GM08714 (cell line): ENCODE results near the gene BTN3A1.
"Not testable (repeated sequence)": the region's sequence is repeated elsewhere in the genome, so short reads cannot be mapped to it uniquely, and the experiment has no call there.

ENCODE experiments used
- H3K4me3 ChIP-seq: fragments of 200-500 bp; sonication (Bioruptor generic); 2 replicates; pipeline ENCODE4 v1.5.1; 2014; ENCODE audit warnings: mild to moderate bottlenecking, low read length, inconsistent platforms
- ZNF274 ChIP-seq: IDR thresholded peaks from 2 replicates; pipeline ENCODE4 v1.6.1; 2012; ENCODE audit warnings: mild to moderate bottlenecking, low read depth, low read length

BTN3A1 gene

DNA sequence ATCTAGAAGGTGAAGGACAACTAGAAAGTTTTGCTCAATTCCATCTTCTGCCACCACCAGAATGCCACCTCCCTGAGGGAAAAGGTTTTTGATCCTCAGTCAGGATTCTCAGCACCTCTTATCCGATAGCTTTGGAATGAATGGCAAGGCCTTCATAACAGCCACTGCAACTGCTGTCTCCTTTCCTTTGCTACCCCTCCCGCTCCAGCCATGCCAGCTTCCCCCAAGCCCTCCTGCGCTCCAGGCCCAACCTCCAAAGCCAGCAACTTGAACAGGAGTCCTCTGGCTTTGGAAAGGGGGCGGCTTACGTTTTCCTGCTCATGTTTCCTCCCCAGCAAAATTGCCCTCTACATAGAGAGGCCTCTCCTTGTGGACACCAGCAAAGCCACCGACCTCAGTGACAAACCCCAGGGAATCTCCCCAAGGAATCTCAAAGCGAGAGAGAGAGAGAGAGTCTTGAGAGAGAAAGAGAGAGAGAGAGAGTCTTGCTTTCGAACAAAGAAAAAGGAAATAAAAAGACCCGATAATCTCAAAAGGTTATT, 55.3 kb downstream of the BTN3A1 start:
- H3K4me3 ChIP-seq: peak overlapping the region; percentile 25; the same call in 1 of the 2 replicates
- no peak for TF ChIP-seq ZNF274

DNA sequence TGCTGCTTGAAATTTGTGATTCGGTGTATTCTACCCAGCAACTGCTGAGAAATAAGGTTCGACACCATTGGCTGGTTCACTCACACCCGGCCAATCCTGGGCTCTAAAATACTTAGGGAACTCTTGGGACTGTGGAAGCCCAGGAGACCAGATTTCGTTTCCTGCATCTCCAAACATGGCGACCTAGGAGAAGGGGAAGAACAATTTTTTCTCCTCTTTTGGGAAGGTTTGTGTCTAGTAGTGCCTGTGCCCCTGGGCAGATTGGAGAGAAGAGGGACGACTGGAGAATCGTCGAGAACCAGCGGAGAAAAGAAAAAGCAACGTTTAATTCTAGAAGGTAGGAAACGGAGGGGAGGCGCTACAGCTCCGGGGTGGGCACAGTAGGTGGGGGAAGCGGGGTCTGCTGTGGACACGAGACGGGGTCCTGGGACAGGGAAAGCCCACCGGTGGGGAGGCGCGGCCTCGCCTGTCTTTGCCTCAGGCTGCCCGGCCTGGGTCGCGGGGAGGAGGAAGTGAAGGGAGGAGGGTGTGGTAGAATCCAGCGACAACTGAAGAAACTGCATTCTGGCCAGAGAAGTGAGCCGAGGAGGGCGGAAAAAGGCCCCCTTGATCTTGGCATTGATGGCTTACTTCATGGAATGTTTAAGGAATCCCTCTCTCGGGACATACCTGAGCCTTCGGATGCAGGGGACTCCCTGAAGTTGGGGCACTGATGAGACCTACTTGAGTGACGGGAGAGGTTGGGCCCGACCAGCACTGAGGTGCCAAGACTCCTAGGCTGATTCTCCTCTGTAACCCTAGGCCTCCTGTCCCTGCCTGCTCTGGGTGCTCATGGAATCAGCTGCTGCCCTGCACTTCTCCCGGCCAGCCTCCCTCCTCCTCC, 56.0 kb downstream of the BTN3A1 start, which contains the start of gene BTN2A1:
TSS of gene BTN2A1 (plus strand) at position 150 of the 883 bp plus-strand sequence. CDS start at position 832, 682 bp downstream.
- no peak for TF ChIP-seq ZNF274
- H3K4me3 ChIP-seq: peak within 1 kb of the TSS; percentile 79

DNA sequence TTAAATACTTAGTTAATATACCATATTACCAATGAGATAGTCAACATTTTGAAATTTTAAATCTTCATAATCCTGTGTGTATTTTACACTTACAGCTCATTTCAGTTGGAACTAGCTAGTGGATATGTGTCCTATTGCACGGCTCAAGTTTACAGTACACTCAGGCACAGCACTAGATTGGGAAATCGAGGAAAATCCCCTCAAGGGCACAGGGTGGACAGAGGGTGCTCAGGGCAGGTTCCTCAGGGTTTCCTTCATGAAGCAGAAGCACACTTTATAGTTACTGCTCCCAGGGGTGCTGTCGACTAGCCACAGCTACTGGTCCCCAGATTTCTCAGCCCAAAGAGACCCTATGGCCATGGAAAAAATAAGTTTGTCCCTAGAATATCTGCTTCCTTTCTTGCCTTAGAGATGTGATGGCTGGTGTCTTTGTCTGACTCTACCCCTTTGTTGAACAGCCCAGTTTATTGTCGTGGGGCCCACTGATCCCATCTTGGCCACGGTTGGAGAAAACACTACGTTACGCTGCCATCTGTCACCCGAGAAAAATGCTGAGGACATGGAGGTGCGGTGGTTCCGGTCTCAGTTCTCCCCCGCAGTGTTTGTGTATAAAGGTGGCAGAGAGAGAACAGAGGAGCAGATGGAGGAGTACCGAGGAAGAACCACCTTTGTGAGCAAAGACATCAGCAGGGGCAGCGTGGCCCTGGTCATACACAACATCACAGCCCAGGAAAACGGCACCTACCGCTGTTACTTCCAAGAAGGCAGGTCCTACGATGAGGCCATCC, 57.1 kb downstream of the BTN3A1 start:
- no peak for TF ChIP-seq ZNF274
- peak overlapping the region; percentile 26; the same call in 1 of the 2 replicates for H3K4me3 ChIP-seq

GRCh38 chr6:26461353-26461752, 59.3 kb downstream of the BTN3A1 start:
- H3K4me3 ChIP-seq: not testable (repeated sequence)

- TF ChIP-seq ZNF274: no peak
Observed at GRCh38 chr6:26464014-26464413, 61.9 kb downstream of the BTN3A1 start.

GRCh38 chr6:26464416-26465131, 62.5 kb downstream of the BTN3A1 start:
- no peak for TF ChIP-seq ZNF274

More at GRCh38 chr6:26464014-26464413, 61.9 kb downstream of the BTN3A1 start:
- H3K4me3 ChIP-seq: no peak overlapping the region

More at GRCh38 chr6:26464416-26465131, 62.5 kb downstream of the BTN3A1 start:
- no peak overlapping the region for H3K4me3 ChIP-seq
